NCI-H2196 (cell line): ENCODE data around the gene FER.
"Not testable (repeated sequence)": the region's sequence is repeated elsewhere in the genome, so short reads cannot be mapped to it uniquely, and the experiment has no call there.

Experiments used
- DNase-seq: peaks from one replicate; lab custom pipeline; 2025; ENCODE audit not compliant: unreplicated experiment; lab: John Stamatoyannopoulos, UW

FER gene

GRCh38 chr5:108946008-108946407 is 198.3 kb downstream of the FER start:
- DNase-seq = no peak

GRCh38 chr5:108947164-108947563 is 199.5 kb downstream of the FER start:
- no peak for DNase-seq

GRCh38 chr5:108950276-108950675 is 202.6 kb downstream of the FER start:
- DNase-seq = no peak

GRCh38 chr5:108953940-108954339 is 206.2 kb downstream of the FER start:
- DNase-seq = no peak

- no peak for DNase-seq
These were observed 209.6 kb downstream of the FER start for GRCh38 chr5:108957333-108957732.

- no peak for DNase-seq
These were observed 219.2 kb downstream of the FER start for GRCh38 chr5:108966910-108967309.

GRCh38 chr5:108974594-108974993 is 226.9 kb downstream of the FER start:
- DNase-seq = no peak

- DNase-seq = no peak
These were observed 228.0 kb downstream of the FER start for GRCh38 chr5:108975697-108976096.

GRCh38 chr5:108983461-108984092 is 235.9 kb downstream of the FER start:
- DNase-seq = no peak

- no peak for DNase-seq
These were observed 242.2 kb downstream of the FER start for GRCh38 chr5:108989761-108990392.

- not testable (repeated sequence) for DNase-seq
These were observed 244.8 kb downstream of the FER start for GRCh38 chr5:108992396-108993085.

- DNase-seq = not testable (repeated sequence)
These were observed 245.7 kb downstream of the FER start for GRCh38 chr5:108993440-108993839.

GRCh38 chr5:108997720-108998119 is 250.0 kb downstream of the FER start:
- no peak for DNase-seq

- no peak for DNase-seq
These were observed 250.5 kb downstream of the FER start for GRCh38 chr5:108998216-108998615.

GRCh38 chr5:109003928-109004327 is 256.2 kb downstream of the FER start:
- no peak for DNase-seq

GRCh38 chr5:109005297-109006009 is 257.8 kb downstream of the FER start:
- DNase-seq = no peak

- DNase-seq = no peak
These were observed 258.4 kb downstream of the FER start for GRCh38 chr5:109006129-109006528.

GRCh38 chr5:109016300-109016699 is 268.6 kb downstream of the FER start:
- DNase-seq = no peak

- no peak for DNase-seq
These were observed 274.4 kb downstream of the FER start for GRCh38 chr5:109022056-109022455.

GRCh38 chr5:109025729-109026128 is 278.0 kb downstream of the FER start:
- not testable (repeated sequence) for DNase-seq

- no peak for DNase-seq
These were observed 280.4 kb downstream of the FER start for GRCh38 chr5:109027983-109028607.
